Brain microvascular endothelial cell (primary cell): ENCODE data around the gene ATG4C.

Experiments used
- DNase-seq: peaks from one replicate; pipeline ENCODE4 v3.0.0-alpha.2; 2020
- H3K27ac ChIP-seq: fragments of 250-450 bp; sonication (Bioruptor Pico); 2 replicates; pipeline ENCODE4 v1.5.1; 2020; ENCODE audit warnings: mild to moderate bottlenecking, moderate library complexity
- H3K27me3 ChIP-seq: fragments of 250-450 bp; sonication (Bioruptor Pico); replicated peaks from 2 replicates; pipeline ENCODE4 v1.5.1; 2020; ENCODE audit warnings: mild to moderate bottlenecking
- H3K36me3 ChIP-seq: fragments of 250-450 bp; sonication (Bioruptor Pico); replicated peaks from 2 replicates; pipeline ENCODE4 v1.5.1; 2020; ENCODE audit warnings: mild to moderate bottlenecking
- H3K4me3 ChIP-seq: 2 replicates; pipeline ENCODE4 v1.5.1; 2011; ENCODE audit warnings: low read depth, mild to moderate bottlenecking, control low read depth, low read length, moderate library complexity
- in situ Hi-C: cut with HindIII; loops from 2 replicates; pipeline ENCODE4 v1.10.0; 2017; ENCODE audit warnings: low sequenced_read_pairs, low pct_ligation_motif_present
- TF ChIP-seq, protein P1 (sequence below): IDR thresholded peaks from 2 replicates; pipeline ENCODE4 v1.5.1; 2011; ENCODE audit warnings: low read depth, mild to moderate bottlenecking, moderate library complexity, low read length, control low read depth, inconsistent platforms; ENCODE audit errors: missing control alignments

The ATG4C gene

DNA sequence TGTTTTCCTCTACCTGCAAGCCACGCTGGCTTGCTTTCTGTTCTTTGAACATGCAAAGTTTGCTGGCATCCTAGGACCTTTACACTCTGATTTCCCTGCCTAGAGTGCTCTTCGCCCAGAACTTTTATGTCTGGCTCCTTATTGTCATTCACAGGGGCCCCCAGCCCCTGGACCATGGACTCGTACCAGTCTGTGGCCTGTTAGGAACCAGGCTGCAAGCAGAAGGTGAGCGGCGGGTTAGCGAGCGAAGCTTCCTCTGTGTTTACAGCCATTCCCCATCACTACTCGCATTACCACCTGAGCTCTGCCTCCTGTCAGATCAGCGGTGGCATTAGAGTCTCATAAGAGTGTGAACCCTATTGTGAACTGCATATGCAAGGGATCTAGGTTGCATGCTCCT, 73.0 kb downstream of the ATG4C start:
- TF ChIP-seq, protein P1, sequence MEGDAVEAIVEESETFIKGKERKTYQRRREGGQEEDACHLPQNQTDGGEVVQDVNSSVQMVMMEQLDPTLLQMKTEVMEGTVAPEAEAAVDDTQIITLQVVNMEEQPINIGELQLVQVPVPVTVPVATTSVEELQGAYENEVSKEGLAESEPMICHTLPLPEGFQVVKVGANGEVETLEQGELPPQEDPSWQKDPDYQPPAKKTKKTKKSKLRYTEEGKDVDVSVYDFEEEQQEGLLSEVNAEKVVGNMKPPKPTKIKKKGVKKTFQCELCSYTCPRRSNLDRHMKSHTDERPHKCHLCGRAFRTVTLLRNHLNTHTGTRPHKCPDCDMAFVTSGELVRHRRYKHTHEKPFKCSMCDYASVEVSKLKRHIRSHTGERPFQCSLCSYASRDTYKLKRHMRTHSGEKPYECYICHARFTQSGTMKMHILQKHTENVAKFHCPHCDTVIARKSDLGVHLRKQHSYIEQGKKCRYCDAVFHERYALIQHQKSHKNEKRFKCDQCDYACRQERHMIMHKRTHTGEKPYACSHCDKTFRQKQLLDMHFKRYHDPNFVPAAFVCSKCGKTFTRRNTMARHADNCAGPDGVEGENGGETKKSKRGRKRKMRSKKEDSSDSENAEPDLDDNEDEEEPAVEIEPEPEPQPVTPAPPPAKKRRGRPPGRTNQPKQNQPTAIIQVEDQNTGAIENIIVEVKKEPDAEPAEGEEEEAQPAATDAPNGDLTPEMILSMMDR: no peak

DNA sequence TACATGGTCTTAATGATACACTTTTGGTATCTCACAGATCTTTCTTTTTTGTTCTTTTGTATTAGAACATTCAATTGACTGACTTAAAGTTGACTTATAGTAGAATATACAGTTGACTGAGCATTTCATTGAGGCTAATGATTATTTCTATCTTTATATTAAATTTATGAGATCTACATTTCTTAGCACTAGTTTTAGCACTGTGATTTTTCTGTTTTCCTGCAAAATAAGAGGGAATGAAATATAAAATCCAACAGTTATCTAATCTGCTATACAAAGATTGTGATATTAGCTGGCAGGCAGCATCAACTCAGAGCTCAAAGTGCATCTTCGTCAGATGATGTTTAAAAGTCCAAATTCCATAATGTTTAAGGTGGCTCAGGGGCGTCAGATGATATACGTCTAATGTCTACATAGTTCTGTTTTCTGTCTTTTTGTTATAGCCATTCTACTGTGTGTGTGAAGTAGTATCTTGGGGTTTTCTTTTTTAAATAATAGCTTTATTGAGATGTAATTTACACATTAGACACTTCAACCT, 85.4 kb downstream of the ATG4C start:
- TF ChIP-seq, protein P1: no peak
- no peak for DNase-seq
- Histone ChIP-seq H3K27ac (no peak overlapping the region), H3K36me3 (no peaks in the 10 kb centered on the region), H3K27me3 (no peaks in the 10 kb centered on the region), H3K4me3 (no peak overlapping the region)
- in situ Hi-C loops: no loop called here

More for the DNA sequence above, 73.0 kb downstream of the ATG4C start:
- in situ Hi-C loops: no loop called here
- no peaks in the 10 kb centered on the region for H3K36me3 ChIP-seq
- no peak overlapping the region for H3K4me3 ChIP-seq
- DNase-seq: no peak
- no peaks in the 10 kb centered on the region for H3K27me3 ChIP-seq
- H3K27ac ChIP-seq: no peak overlapping the region

DNA sequence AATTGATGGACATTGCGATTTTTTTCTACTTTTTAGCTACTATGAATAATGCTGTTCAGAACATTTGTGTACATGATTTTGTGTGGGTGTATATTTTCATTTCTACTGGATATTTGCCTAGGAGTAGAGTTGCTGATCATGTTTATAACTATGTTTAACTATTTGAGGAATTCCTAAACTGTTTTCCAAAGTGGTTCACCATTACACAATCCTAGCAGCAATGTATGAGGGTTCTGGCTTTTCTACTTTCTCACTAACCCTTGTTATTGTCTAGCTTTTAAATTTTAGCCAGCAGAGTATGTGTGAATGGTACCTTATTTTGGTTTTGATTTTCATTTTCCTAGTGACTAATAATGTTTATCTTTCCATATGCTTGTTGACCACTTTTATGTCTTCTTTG, 86.2 kb downstream of the ATG4C start:
- TF ChIP-seq, protein P1: no peak
- DNase-seq: no peak
- H3K27me3 ChIP-seq: no peaks in the 10 kb centered on the region
- H3K27ac ChIP-seq: no peak overlapping the region
- no peak overlapping the region for H3K4me3 ChIP-seq
- H3K36me3 ChIP-seq: no peaks in the 10 kb centered on the region
- in situ Hi-C loops: no loop called here

DNA sequence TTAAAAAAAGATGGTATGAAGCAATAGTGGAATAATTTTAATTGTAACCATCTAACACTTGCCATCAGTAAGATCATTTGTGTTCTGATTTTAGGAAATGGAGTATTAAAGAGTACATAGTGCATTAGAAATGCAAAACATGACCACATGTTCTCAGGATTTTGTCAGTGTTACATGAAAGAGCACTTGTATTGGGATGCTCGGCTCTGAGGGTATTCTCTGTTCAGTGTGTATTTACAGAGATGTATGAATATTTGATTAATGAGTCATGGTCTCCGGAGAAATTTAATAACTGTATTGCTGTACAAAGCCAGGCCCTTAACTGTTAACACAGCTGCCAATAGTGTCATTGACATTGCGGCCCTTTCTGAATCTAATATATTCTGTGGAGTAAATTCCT, 91.7 kb downstream of the ATG4C start:
- no peaks in the 10 kb centered on the region for H3K36me3 ChIP-seq
- no peaks in the 10 kb centered on the region for H3K27me3 ChIP-seq
- in situ Hi-C loops: no loop called here
- no peak overlapping the region for H3K27ac ChIP-seq
- no peak for DNase-seq
- TF ChIP-seq, protein P1: no peak
- H3K4me3 ChIP-seq: no peak overlapping the region

DNA sequence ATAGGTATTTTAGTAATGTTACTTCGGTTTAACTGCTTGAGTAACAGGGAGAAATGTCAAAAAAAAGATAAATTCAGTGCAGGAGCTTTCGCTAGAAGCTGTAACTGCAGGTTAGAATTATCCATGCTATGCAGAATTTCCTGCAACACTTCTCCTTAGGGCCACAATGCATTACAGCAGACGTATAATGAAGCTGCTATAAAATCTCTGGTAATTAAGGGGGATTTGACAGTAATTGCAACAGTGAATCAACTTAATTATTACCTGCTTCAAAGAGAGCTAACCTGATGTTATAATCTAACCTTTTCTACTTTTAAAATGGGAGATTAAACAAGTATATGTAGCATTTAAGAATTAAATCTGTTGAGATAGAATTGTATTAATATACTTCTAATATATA, 92.6 kb downstream of the ATG4C start:
- H3K36me3 ChIP-seq: no peaks in the 10 kb centered on the region
- no peak overlapping the region for H3K4me3 ChIP-seq
- TF ChIP-seq, protein P1: no peak
- no peak for DNase-seq
- no peak overlapping the region for H3K27ac ChIP-seq
- H3K27me3 ChIP-seq: no peaks in the 10 kb centered on the region
- in situ Hi-C loops: no loop called here

DNA sequence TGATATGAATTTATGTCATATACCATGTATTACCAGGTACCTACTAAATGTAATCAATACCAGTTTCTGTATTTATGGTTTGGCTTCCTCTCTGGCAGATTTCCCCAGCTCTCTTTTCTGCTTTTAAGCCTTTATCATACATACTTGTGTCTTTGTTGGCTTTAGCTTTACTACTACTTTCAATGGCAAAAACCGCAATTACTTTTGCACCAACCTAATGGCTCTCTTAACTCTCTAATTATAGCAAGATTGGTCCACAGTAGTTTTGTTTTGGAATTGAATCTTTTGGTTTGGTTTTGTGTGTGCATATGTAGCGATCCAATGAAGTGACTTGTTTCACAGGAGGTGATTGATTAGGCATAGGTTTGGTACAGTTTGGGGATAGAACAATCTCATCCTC, 93.6 kb downstream of the ATG4C start:
- TF ChIP-seq, protein P1: no peak
- DNase-seq: no peak
- no peaks in the 10 kb centered on the region for H3K27me3 ChIP-seq
- no peak overlapping the region for H3K27ac ChIP-seq
- no peak overlapping the region for H3K4me3 ChIP-seq
- no peaks in the 10 kb centered on the region for H3K36me3 ChIP-seq
- in situ Hi-C loops: no loop called here
